Raji (cell line): ENCODE measurements around the gene EPAS1.

Experiments used
- POLR2A ChIP-seq: IDR thresholded peaks from 2 replicates; pipeline ENCODE4 v1.6.1; 2011; ENCODE audit warnings: low read depth, low read length, control low read depth; ENCODE audit not compliant: insufficient read depth

Gene EPAS1

GRCh38 chr2:46286715-46287114 lies 10.5 kb upstream of the EPAS1 start:
- no peak for TF ChIP-seq POLR2A

GRCh38 chr2:46290078-46290477 lies 7.1 kb upstream of the EPAS1 start:
- no peak for TF ChIP-seq POLR2A

- no peak for TF ChIP-seq POLR2A
These were observed 3.7 kb upstream of the EPAS1 start for GRCh38 chr2:46293466-46293865.

- no peak for TF ChIP-seq POLR2A
These were observed 2.9 kb upstream of the EPAS1 start for GRCh38 chr2:46294176-46294836.

- no peak for TF ChIP-seq POLR2A
These were observed 879 bp upstream of the EPAS1 start for GRCh38 chr2:46296216-46296839.

GRCh38 chr2:46297546-46298271 lies 502 bp downstream of the EPAS1 start:
- TF ChIP-seq POLR2A, result no peak

- TF ChIP-seq POLR2A, result no peak
These were observed 990 bp downstream of the EPAS1 start for GRCh38 chr2:46298272-46298521.

GRCh38 chr2:46298522-46299353 lies 1.5 kb downstream of the EPAS1 start:
- no peak for TF ChIP-seq POLR2A

- TF ChIP-seq POLR2A, result no peak
These were observed 2.4 kb downstream of the EPAS1 start for GRCh38 chr2:46299365-46300263.

- TF ChIP-seq POLR2A, result no peak
These were observed 3.2 kb downstream of the EPAS1 start for GRCh38 chr2:46300406-46300832.

- TF ChIP-seq POLR2A, result no peak
These were observed 4.9 kb downstream of the EPAS1 start for GRCh38 chr2:46302005-46302695.

GRCh38 chr2:46303233-46303632 lies 6.0 kb downstream of the EPAS1 start:
- no peak for TF ChIP-seq POLR2A

- no peak for TF ChIP-seq POLR2A
These were observed 6.6 kb downstream of the EPAS1 start for GRCh38 chr2:46303822-46304221.

GRCh38 chr2:46304635-46305034 lies 7.4 kb downstream of the EPAS1 start:
- no peak for TF ChIP-seq POLR2A

GRCh38 chr2:46305187-46305586 lies 8.0 kb downstream of the EPAS1 start:
- no peak for TF ChIP-seq POLR2A

GRCh38 chr2:46305767-46306166 lies 8.6 kb downstream of the EPAS1 start:
- TF ChIP-seq POLR2A, result no peak
